Left ventricle myocardium inferior (tissue), 1 donor: ENCODE results near the gene REEP6. TPM values are rescaled to one million over a fixed set of nuclear protein-coding genes. Genes with fewer than 3 reads are reported as not detected.

Source experiments
- DNase-seq: peaks from one replicate; pipeline ENCODE4 v3.0.0-alpha.2; 2020
- H3K27ac ChIP-seq: fragments of 200-600 bp; replicated peaks from 2 replicates; pipeline ENCODE4 v1.8.0; 2021
- H3K27me3 ChIP-seq: fragments of 200-600 bp; 2 replicates; pipeline ENCODE4 v1.8.0; 2021; ENCODE audit warnings: low read depth
- H3K36me3 ChIP-seq: fragments of 200-600 bp; 2 replicates; pipeline ENCODE4 v1.8.0; 2021
- H3K4me1 ChIP-seq: fragments of 200-600 bp; 2 replicates; pipeline ENCODE4 v1.8.0; 2021
- H3K4me3 ChIP-seq: fragments of 200-600 bp; 2 replicates; pipeline ENCODE4 v1.8.0; 2021; ENCODE audit warnings: mild to moderate bottlenecking, moderate library complexity
- H3K9me3 ChIP-seq: fragments of 200-600 bp; replicated peaks from 2 replicates; pipeline ENCODE4 v1.8.0; 2021
- CTCF ChIP-seq: fragments of 200-600 bp; IDR thresholded peaks from 2 replicates; pipeline ENCODE4 v1.8.0; 2021; ENCODE audit warnings: antibody characterized with exemption, mild to moderate bottlenecking, borderline replicate concordance
- intact Hi-C: fragments of 100-400 bp; cut with micrococcal nuclease; formaldehyde crosslinking; loops from one replicate; pipeline ENCODE4 v1.11.0; 2022
- long read RNA-seq: library from polyadenylated mRNA; unstranded; transcript quantifications from one replicate; pipeline ENCODE4 v2.0.0, GENCODE V29; 2021
- total RNA-seq: library from RNA; stranded (reverse); fragmentation: NEBNext Ultra II Directional; extraction: Animal tissue kit (Norgen Biotek cat#: 25700); gene quantifications from one replicate; pipeline ENCODE4 v1.2.1, GENCODE V29; 2021
- donor health status: DM: no; HTN: yes; CAD: no; lungs with severe emphysema.

The REEP6 gene
- total RNA-seq: 1.9 TPM
- long read RNA-seq, transcript REEP6-201 (5 exons, 1,794 nt): major isoform, 6 of 8 reads
- long read RNA-seq, partial matches to known transcripts: 1 of 8 reads
- long read RNA-seq, other reads (novel, unspliced or antisense): 1 of 8 reads

GRCh38 chr19:1491114-1491848, at the start of gene REEP6:
Gene REEP6 (plus strand): TSS chr19:1491181. CDS start chr19:1491270, 89 bp downstream.
- H3K4me1 ChIP-seq: peaks cover 20% of the 10 kb centered on the region
- no peak for DNase-seq
- intact Hi-C loops: no loop called here
- no peak for TF ChIP-seq CTCF
- no peaks in the 10 kb centered on the region for H3K9me3 ChIP-seq
- H3K27me3 ChIP-seq: peaks cover 24% of the 10 kb centered on the region
- H3K4me3 ChIP-seq: peak within 1 kb of the TSS; percentile 72
- H3K36me3 ChIP-seq: no peaks in the 10 kb centered on the region
- H3K27ac ChIP-seq: peak within 1 kb of the TSS; percentile 85

- Histone ChIP-seq H3K9me3 (no peaks in the 10 kb centered on the region), H3K4me3 (no peak overlapping the region), H3K4me1 (peaks cover 59% of the 10 kb centered on the region), H3K27ac (no peak overlapping the region), H3K36me3 (peaks cover 37% of the 10 kb centered on the region), H3K27me3 (peaks cover 17% of the 10 kb centered on the region)
- no peak for DNase-seq
- intact Hi-C loops: no loop called here
- TF ChIP-seq CTCF: no peak
Measured at GRCh38 chr19:1441677-1442438, 49.1 kb upstream of the REEP6 start.

GRCh38 chr19:1445185-1445931, 45.6 kb upstream of the REEP6 start:
- intact Hi-C loops: no loop called here
- peaks cover 27% of the 10 kb centered on the region for H3K36me3 ChIP-seq
- peak; percentile 66 for DNase-seq
- H3K27ac ChIP-seq: no peak overlapping the region
- peak; percentile 97 for TF ChIP-seq CTCF
- H3K4me3 ChIP-seq: peak overlapping the region; percentile 63
- peaks cover 52% of the 10 kb centered on the region for H3K27me3 ChIP-seq
- H3K9me3 ChIP-seq: no peaks in the 10 kb centered on the region
- H3K4me1 ChIP-seq: peaks cover 40% of the 10 kb centered on the region

GRCh38 chr19:1445932-1446712, 44.9 kb upstream of the REEP6 start:
- intact Hi-C loops: no loop called here
- peaks cover 19% of the 10 kb centered on the region for H3K36me3 ChIP-seq
- peaks cover 33% of the 10 kb centered on the region for H3K4me1 ChIP-seq
- peak overlapping the region; percentile 63 for H3K4me3 ChIP-seq
- H3K27me3 ChIP-seq: peaks cover 60% of the 10 kb centered on the region
- DNase-seq: no peak
- no peak for TF ChIP-seq CTCF
- H3K9me3 ChIP-seq: no peaks in the 10 kb centered on the region
- H3K27ac ChIP-seq: no peak overlapping the region
